HFFc6 (cell line): ENCODE results near the gene ZCCHC17. TPM values are rescaled to one million over a fixed set of nuclear protein-coding genes. Genes with fewer than 3 reads are reported as not detected.
A peak's percentile ranks its signal among the peaks of the same experiment; 100 is the strongest.

Experiments
- DNase-seq: peaks from one replicate; pipeline ENCODE4 v3.0.0-alpha.2; 2018
- H3K27ac Mint-ChIP-seq: 2 replicates; pipeline ENCODE4 v1.8.0; 2020; ENCODE audit warnings: mild to moderate bottlenecking, mixed read lengths
- H3K27me3 Mint-ChIP-seq: 2 replicates; pipeline ENCODE4 v1.8.0; 2021; ENCODE audit warnings: mild to moderate bottlenecking, moderate library complexity, mixed read lengths; ENCODE audit not compliant: insufficient read depth
- H3K36me3 Mint-ChIP-seq: 2 replicates; pipeline ENCODE4 v1.8.0; 2021; ENCODE audit warnings: low read depth, mixed read lengths
- H3K4me1 Mint-ChIP-seq: 2 replicates; pipeline ENCODE4 v1.8.0; 2020; ENCODE audit warnings: low read depth, mixed read lengths
- H3K4me3 Mint-ChIP-seq: 2 replicates; pipeline ENCODE4 v1.8.0; 2020; ENCODE audit warnings: mild to moderate bottlenecking, moderate library complexity, mixed read lengths
- H3K9me3 Mint-ChIP-seq: 2 replicates; pipeline ENCODE4 v1.8.0; 2020; ENCODE audit warnings: mild to moderate bottlenecking, mixed read lengths
- CTCF ChIP-seq: fragments of 200-600 bp; sonication (generic); IDR thresholded peaks from 2 replicates; pipeline ENCODE4 v1.5.0; 2021; ENCODE audit warnings: antibody characterized with exemption, mild to moderate bottlenecking
- total RNA-seq, 6 experiments: library from RNA; stranded (reverse); fragmentation: NEBNext Ultra II Directional; extraction: Animal tissue kit (Norgen Biotek cat#: 25700); gene quantifications; 2 replicates in 1 of 6; 3 replicates in 5 of 6; pipeline ENCODE4 v1.2.3, GENCODE V29; 2021

Gene ZCCHC17
- total RNA-seq, 6 experiments from 2014 or later: 37.4 to 42.3 (median 38.6) TPM

GRCh38 chr1:31306278-31306677 lies 9.4 kb downstream of the ZCCHC17 start:
- Mint-ChIP-seq H3K27me3 (no peaks in the 10 kb centered on the region), H3K4me3 (peak overlapping the region; percentile 75), H3K27ac (peak overlapping the region; percentile 93), H3K36me3 (peaks cover 18% of the 10 kb centered on the region; the same call in 1 of the 2 replicates), H3K4me1 (peaks cover 18% of the 10 kb centered on the region), H3K9me3 (no peaks in the 10 kb centered on the region)
- DNase-seq: peak; percentile 94
- no peak for TF ChIP-seq CTCF

- Mint-ChIP-seq H3K4me1 (peaks cover 11% of the 10 kb centered on the region), H3K4me3 (no peak overlapping the region), H3K27me3 (no peaks in the 10 kb centered on the region), H3K9me3 (no peaks in the 10 kb centered on the region), H3K27ac (no peak overlapping the region), H3K36me3 (peaks cover 24% of the 10 kb centered on the region; the same call in 1 of the 2 replicates)
- DNase-seq: no peak
- no peak for TF ChIP-seq CTCF
Measured at GRCh38 chr1:31308036-31308435, 11.2 kb downstream of the ZCCHC17 start.

GRCh38 chr1:31310198-31310597 lies 13.4 kb downstream of the ZCCHC17 start:
- Mint-ChIP-seq H3K4me1 (peaks cover 11% of the 10 kb centered on the region), H3K36me3 (peaks cover 29% of the 10 kb centered on the region), H3K9me3 (no peaks in the 10 kb centered on the region), H3K27me3 (no peaks in the 10 kb centered on the region), H3K27ac (no peak overlapping the region), H3K4me3 (no peak overlapping the region)
- TF ChIP-seq CTCF: no peak
- DNase-seq: no peak

- H3K4me3 Mint-ChIP-seq: no peak overlapping the region
- H3K36me3 Mint-ChIP-seq: peaks cover 41% of the 10 kb centered on the region
- H3K9me3 Mint-ChIP-seq: no peaks in the 10 kb centered on the region
- no peak for DNase-seq
- H3K27me3 Mint-ChIP-seq: no peaks in the 10 kb centered on the region
- H3K27ac Mint-ChIP-seq: no peak overlapping the region
- TF ChIP-seq CTCF: no peak
- H3K4me1 Mint-ChIP-seq: no peaks in the 10 kb centered on the region
Measured at GRCh38 chr1:31315902-31316301, 19.1 kb downstream of the ZCCHC17 start.

- Mint-ChIP-seq H3K36me3 (peaks cover 34% of the 10 kb centered on the region), H3K4me3 (no peak overlapping the region)
- TF ChIP-seq CTCF: no peak
Measured at GRCh38 chr1:31318146-31318545, 21.3 kb downstream of the ZCCHC17 start.

GRCh38 chr1:31324093-31324492 lies 27.3 kb downstream of the ZCCHC17 start:
- no peaks in the 10 kb centered on the region; the same call in 1 of the 2 replicates for H3K27me3 Mint-ChIP-seq
- H3K4me3 Mint-ChIP-seq: no peak overlapping the region
- H3K27ac Mint-ChIP-seq: no peak overlapping the region
- no peak for DNase-seq
- no peaks in the 10 kb centered on the region for H3K9me3 Mint-ChIP-seq
- H3K4me1 Mint-ChIP-seq: peaks cover 15% of the 10 kb centered on the region; the same call in 1 of the 2 replicates
- no peak for TF ChIP-seq CTCF
- peaks cover 16% of the 10 kb centered on the region; the same call in 1 of the 2 replicates for H3K36me3 Mint-ChIP-seq

More at GRCh38 chr1:31318146-31318545, 21.3 kb downstream of the ZCCHC17 start:
- Mint-ChIP-seq H3K4me1 (0 out of 2 replicates have a peak, but pooled peaks cover 7% of the 10 kb centered on the region), H3K27ac (no peak overlapping the region), H3K27me3 (no peaks in the 10 kb centered on the region; the same call in 1 of the 2 replicates), H3K9me3 (no peaks in the 10 kb centered on the region)
- DNase-seq: no peak
